ENCODE results near the gene GLI2. TPM values are rescaled to one million over a fixed set of nuclear protein-coding genes. Genes with fewer than 3 reads are reported as not detected.
A peak's percentile ranks its signal among the peaks of the same experiment; 100 is the strongest.

Gene GLI2
- total and polyA plus RNA-seq, 8 donors: 8.5 to 26.1 (median 18.4) TPM

DNA sequence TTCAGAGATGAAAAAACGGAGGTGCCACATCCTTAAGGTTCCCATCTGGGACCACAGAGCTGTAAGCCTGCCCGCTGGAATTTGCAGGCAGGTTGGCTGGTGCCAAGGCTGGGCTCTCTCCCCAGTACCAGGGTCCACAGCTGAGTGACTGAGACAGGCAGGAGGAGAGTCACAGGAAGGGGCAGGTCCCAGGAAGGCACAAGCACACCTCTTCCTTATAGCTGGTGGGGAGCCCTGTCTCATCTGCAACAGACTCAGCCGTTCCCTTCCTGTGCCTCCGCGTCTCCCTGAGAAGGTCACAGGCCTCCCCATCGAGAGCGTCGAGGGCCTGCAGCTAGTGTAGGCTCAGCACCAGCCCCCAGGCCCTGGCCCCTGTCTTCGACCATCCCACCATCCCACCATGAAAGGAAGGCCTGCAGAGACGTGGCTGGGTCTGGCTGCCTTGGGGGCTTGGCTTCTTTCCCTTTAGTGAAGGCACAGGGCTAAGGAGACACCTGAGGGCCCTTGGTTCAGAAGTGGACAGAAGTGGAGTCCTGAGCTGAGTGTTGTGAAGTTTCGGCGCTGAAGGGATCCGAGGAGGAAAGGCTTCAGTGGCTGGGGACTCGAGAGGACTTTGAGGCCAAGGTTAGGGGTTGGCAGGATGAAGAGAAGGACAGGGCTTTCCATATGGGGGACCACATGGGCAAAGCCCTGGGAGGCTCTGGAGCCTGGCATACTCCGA lies 26.8 kb downstream of the GLI2 start:
- Histone ChIP-seq H3K4me1 (peaks cover 0 to 10% of the 10 kb centered on the region in 2 donors), H3K36me3 (no peaks in the 10 kb centered on the region), H3K9me3 (no peaks in the 10 kb centered on the region), H3K27me3 (peaks cover 0 to 11% of the 10 kb centered on the region in 2 donors), H3K4me3 (no peak overlapping the region), H3K27ac (no peak overlapping the region)
- no peak for ATAC-seq
- intact Hi-C loops (cut with DNase I): no loop called here
- TF ChIP-seq, protein P1, sequence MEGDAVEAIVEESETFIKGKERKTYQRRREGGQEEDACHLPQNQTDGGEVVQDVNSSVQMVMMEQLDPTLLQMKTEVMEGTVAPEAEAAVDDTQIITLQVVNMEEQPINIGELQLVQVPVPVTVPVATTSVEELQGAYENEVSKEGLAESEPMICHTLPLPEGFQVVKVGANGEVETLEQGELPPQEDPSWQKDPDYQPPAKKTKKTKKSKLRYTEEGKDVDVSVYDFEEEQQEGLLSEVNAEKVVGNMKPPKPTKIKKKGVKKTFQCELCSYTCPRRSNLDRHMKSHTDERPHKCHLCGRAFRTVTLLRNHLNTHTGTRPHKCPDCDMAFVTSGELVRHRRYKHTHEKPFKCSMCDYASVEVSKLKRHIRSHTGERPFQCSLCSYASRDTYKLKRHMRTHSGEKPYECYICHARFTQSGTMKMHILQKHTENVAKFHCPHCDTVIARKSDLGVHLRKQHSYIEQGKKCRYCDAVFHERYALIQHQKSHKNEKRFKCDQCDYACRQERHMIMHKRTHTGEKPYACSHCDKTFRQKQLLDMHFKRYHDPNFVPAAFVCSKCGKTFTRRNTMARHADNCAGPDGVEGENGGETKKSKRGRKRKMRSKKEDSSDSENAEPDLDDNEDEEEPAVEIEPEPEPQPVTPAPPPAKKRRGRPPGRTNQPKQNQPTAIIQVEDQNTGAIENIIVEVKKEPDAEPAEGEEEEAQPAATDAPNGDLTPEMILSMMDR (IDR thresholded peaks at IDR 0.05): no peak
- peak in 1 of 4 donors; percentile 52 for DNase-seq

GRCh38 chr2:120763508-120763907 lies 27.8 kb downstream of the GLI2 start:
- ATAC-seq (no peak), DNase-seq (peak in 3 of 4 donors; percentile 31 to 67 (median 32))
- H3K9me3 ChIP-seq: no peaks in the 10 kb centered on the region
- peaks cover 0 to 11% of the 10 kb centered on the region in 2 donors for H3K27me3 ChIP-seq
- peaks cover 0 to 10% of the 10 kb centered on the region in 2 donors for H3K4me1 ChIP-seq
- intact Hi-C loops (cut with DNase I): no loop called here
- no peak overlapping the region for H3K27ac ChIP-seq
- TF ChIP-seq, protein P1 (IDR thresholded peaks at IDR 0.05): no peak
- H3K4me3 ChIP-seq: no peak overlapping the region
- H3K36me3 ChIP-seq: no peaks in the 10 kb centered on the region

- no peak for ATAC-seq
- H3K36me3 ChIP-seq: no peaks in the 10 kb centered on the region
- H3K4me1 ChIP-seq: peaks cover 0 to 10% of the 10 kb centered on the region in 2 donors
- intact Hi-C loops (cut with DNase I): no loop called here
- H3K27me3 ChIP-seq: peaks cover 0 to 11% of the 10 kb centered on the region in 2 donors
- H3K9me3 ChIP-seq: no peaks in the 10 kb centered on the region
- peak in 2 of 4 donors; percentile 19 to 22 for DNase-seq
- no peak overlapping the region for H3K4me3 ChIP-seq
- TF ChIP-seq, protein P1 (IDR thresholded peaks at IDR 0.05): no peak
- H3K27ac ChIP-seq: no peak overlapping the region
These were observed 28.3 kb downstream of the GLI2 start for GRCh38 chr2:120763931-120764330.

- H3K9me3 ChIP-seq: no peaks in the 10 kb centered on the region
- peaks cover 0 to 11% of the 10 kb centered on the region in 2 donors for H3K27me3 ChIP-seq
- intact Hi-C loops (cut with DNase I): no loop called here
- no peak for ATAC-seq
- H3K27ac ChIP-seq: peak overlapping the region in 1 of 2 donors; percentile 16
- no peaks in the 10 kb centered on the region for H3K36me3 ChIP-seq
- TF ChIP-seq, protein P1 (IDR thresholded peaks at IDR 0.05): no peak
- peak in 1 of 4 donors; percentile 8 for DNase-seq
- H3K4me3 ChIP-seq: no peak overlapping the region
- H3K4me1 ChIP-seq: peaks cover 0 to 10% of the 10 kb centered on the region in 2 donors
These were observed 28.8 kb downstream of the GLI2 start for GRCh38 chr2:120764492-120764891.

DNA sequence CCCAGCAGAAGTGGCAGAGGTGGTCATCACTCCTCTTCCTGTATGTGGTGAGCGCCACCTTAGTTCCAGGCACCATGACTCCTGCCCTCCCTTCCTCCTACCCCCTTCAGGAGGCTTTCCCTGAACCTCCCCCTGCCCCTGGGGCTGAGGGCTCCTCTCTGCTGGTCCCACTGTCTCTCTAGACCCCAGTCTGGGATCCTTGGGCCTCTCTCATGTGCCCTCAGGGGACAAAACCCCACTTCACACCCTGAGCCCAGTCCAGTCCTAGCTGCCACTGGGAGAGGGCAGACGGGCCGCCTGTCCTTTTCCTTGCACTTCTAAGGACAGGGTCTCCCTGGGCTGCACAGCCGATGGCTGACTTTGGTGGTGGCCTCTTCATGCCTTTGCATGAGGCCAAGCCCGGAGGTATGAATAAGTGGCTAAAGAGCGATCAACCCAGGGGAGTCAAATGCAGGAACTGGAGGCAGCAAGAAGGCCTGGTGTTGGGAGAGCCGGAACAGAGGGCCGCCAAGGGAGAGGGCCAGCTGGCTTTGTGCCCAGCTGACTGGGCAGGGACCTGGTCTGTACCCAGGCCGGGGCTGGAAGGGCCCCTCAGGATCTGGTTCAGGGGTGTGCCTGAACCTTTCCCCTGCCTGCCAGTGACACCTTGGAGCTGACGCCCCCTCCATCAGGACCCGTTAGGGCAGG lies 29.5 kb downstream of the GLI2 start:
- TF ChIP-seq, protein P1 (IDR thresholded peaks at IDR 0.05): no peak
- intact Hi-C loops (cut with DNase I): no loop called here
- no peaks in the 10 kb centered on the region for H3K36me3 ChIP-seq
- peaks cover 0 to 10% of the 10 kb centered on the region in 2 donors for H3K4me1 ChIP-seq
- H3K4me3 ChIP-seq: no peak overlapping the region
- no peaks in the 10 kb centered on the region for H3K9me3 ChIP-seq
- H3K27me3 ChIP-seq: peaks cover 0 to 7% of the 10 kb centered on the region in 2 donors
- peak; percentile 26 for ATAC-seq
- H3K27ac ChIP-seq: peak overlapping the region; percentile 16 to 65
- DNase-seq: peak; percentile 35 to 73 (median 55)

Measured in left lung (tissue), 10 donors.